Caco-2 (cell line): Measurements from ENCODE around the gene SETD1B. TPM values are rescaled to one million over a fixed set of nuclear protein-coding genes. Genes with fewer than 3 reads are reported as not detected.
"Not testable (repeated sequence)": the region's sequence is repeated elsewhere in the genome, so short reads cannot be mapped to it uniquely, and the experiment has no call there.

Experiments used
- BruUV-seq: library from RNA; stranded (reverse); fragments of 400-500 nt; replicated peaks from 2 replicates; lab custom pipeline; 2021; lab: Mats Ljungman, UMichigan
- CTCF ChIA-PET: fragments of 300-600 bp; sonication (Branson Sonifier 250); formaldehyde crosslinking; loops from one replicate; lab custom pipeline; 2022; ENCODE audit warnings: antibody characterized with exemption; lab: Charles Lee
- POLR2A ChIA-PET: fragments of 300-600 bp; sonication (Branson Sonifier 250); formaldehyde crosslinking; loops from one replicate; lab custom pipeline; 2022; ENCODE audit warnings: antibody characterized with exemption; lab: Charles Lee
- DNase-seq, 2 experiments: peaks; one replicate each; pipeline versions ENCODE4 v3.0.0 to v3.0.0-alpha.2; 2020 to 2022
- H3K27me3 ChIP-seq: replicated peaks from 2 replicates; pipeline ENCODE4 v1.6.0; 2011; ENCODE audit warnings: low read length; ENCODE audit not compliant: control insufficient read depth, insufficient read depth
- H3K36me3 ChIP-seq: 2 replicates; pipeline ENCODE4 v1.5.1; 2011; ENCODE audit warnings: low read length; ENCODE audit not compliant: control insufficient read depth, insufficient read depth
- H3K4me1 ChIP-seq: fragments of 250-450 bp; sonication (Bioruptor Pico); 2 replicates; pipeline ENCODE4 v1.5.1; 2020; ENCODE audit warnings: mild to moderate bottlenecking
- H3K4me3 ChIP-seq: 2 replicates; pipeline ENCODE4 v1.5.1; 2011; ENCODE audit warnings: low read depth, mild to moderate bottlenecking, control low read depth, low read length
- H3K9me3 ChIP-seq: fragments of 250-450 bp; sonication (Bioruptor Pico); 2 replicates; pipeline ENCODE4 v1.5.1; 2020; ENCODE audit warnings: mild to moderate bottlenecking, moderate library complexity
- H3K27ac Mint-ChIP-seq: one replicate; pipeline ENCODE4 v1.8.0; 2022; ENCODE audit warnings: mixed read lengths; ENCODE audit not compliant: unreplicated experiment
- H3K27me3 Mint-ChIP-seq: one replicate; pipeline ENCODE4 v1.8.0; 2022; ENCODE audit warnings: mixed read lengths; ENCODE audit not compliant: insufficient read depth, unreplicated experiment
- H3K36me3 Mint-ChIP-seq: one replicate; pipeline ENCODE4 v1.8.0; 2022; ENCODE audit warnings: mild to moderate bottlenecking, mixed read lengths; ENCODE audit not compliant: insufficient read depth, unreplicated experiment
- H3K4me1 Mint-ChIP-seq: one replicate; pipeline ENCODE4 v1.8.0; 2022; ENCODE audit warnings: low read depth, mixed read lengths; ENCODE audit not compliant: unreplicated experiment
- H3K4me3 Mint-ChIP-seq: one replicate; pipeline ENCODE4 v1.8.0; 2022; ENCODE audit warnings: mild to moderate bottlenecking, moderate library complexity, mixed read lengths; ENCODE audit not compliant: unreplicated experiment
- H3K9me3 Mint-ChIP-seq: one replicate; pipeline ENCODE4 v1.8.0; 2022; ENCODE audit warnings: mixed read lengths; ENCODE audit not compliant: unreplicated experiment
- CTCF ChIP-seq, 2 experiments: fragments of 200-600 bp in 1 of 2; IDR thresholded peaks; 1 replicate in 1 of 2; 2 replicates in 1 of 2; pipeline versions ENCODE4 v1.5.1 to v1.8.0; 2011 to 2022; ENCODE audit warnings: antibody characterized with exemption in 1 of 2, control low read depth in 1 of 2, inconsistent platforms in 1 of 2, low read depth in 1 of 2, low read length in 1 of 2, mild to moderate bottlenecking in 1 of 2, moderate library complexity in 1 of 2; ENCODE audit not compliant: insufficient read depth in 1 of 2, severe bottlenecking in 1 of 2, unreplicated experiment in 1 of 2
- intact Hi-C: fragments of 100-400 bp; cut with micrococcal nuclease; formaldehyde crosslinking; loops from one replicate; pipeline ENCODE4 v1.10.0; 2022; ENCODE audit not compliant: unreplicated experiment
- total RNA-seq: library from RNA; stranded (reverse); gene quantifications from 2 replicates; pipeline ENCODE4 v1.2.3, GENCODE V29; 2022

Gene SETD1B
- total RNA-seq, 1 experiment from 2014 or later, result 16.8 TPM

- BruUV-seq, result no TSS peak
- Histone ChIP-seq H3K36me3 (no peaks in the 10 kb centered on the region), H3K4me1 (no peaks in the 10 kb centered on the region; the same call in 1 of the 2 replicates), H3K27me3 (no peaks in the 10 kb centered on the region), H3K4me3 (no peak overlapping the region), H3K9me3 (no peaks in the 10 kb centered on the region)
- TF ChIP-seq CTCF (IDR thresholded peaks at IDR 0.05; ENCODE audit: insufficient read depth in 1 of 2, low read depth in 1 of 2, low read length in 1 of 2, severe bottlenecking in 1 of 2, unreplicated experiment in 1 of 2), result no peak
- H3K9me3 Mint-ChIP-seq, result no peaks in the 10 kb centered on the region
- ChIA-PET POLR2A (no interaction called here), CTCF (no interaction called here)
- DNase-seq, result no peak
- no peaks in the 10 kb centered on the region for H3K36me3 Mint-ChIP-seq
- intact Hi-C loops, result no loop called here
- H3K27me3 Mint-ChIP-seq, result no peaks in the 10 kb centered on the region
- no peak overlapping the region for H3K4me3 Mint-ChIP-seq
- no peaks in the 10 kb centered on the region for H3K4me1 Mint-ChIP-seq
- H3K27ac Mint-ChIP-seq, result no peak overlapping the region
These were observed 71.8 kb downstream of the SETD1B start for GRCh38 chr12:121875582-121875981.

GRCh38 chr12:121876080-121876447 lies 72.3 kb downstream of the SETD1B start:
- H3K9me3 Mint-ChIP-seq, intact Hi-C loops, BruUV-seq, H3K36me3 Mint-ChIP-seq, H3K27me3 Mint-ChIP-seq, DNase-seq, H3K4me3 ChIP-seq, H3K4me1 ChIP-seq, H3K27me3 ChIP-seq, H3K9me3 ChIP-seq, H3K4me3 Mint-ChIP-seq, H3K36me3 ChIP-seq, H3K27ac Mint-ChIP-seq, H3K4me1 Mint-ChIP-seq, POLR2A ChIA-PET: not testable (repeated sequence)
- CTCF ChIA-PET, result interaction anchor here (0.9 kb wide), 1 partner anchor 43 kb away, joined by 3 read pairs; no protein-coding TSS in a partner anchor

Other genes with a start within 250 kb of the SETD1B start
- gene KDM2B, start 223.0 kb upstream of the SETD1B start, total RNA-seq, result 47.7 and 48.4 TPM in 2 replicates
- gene ORAI1, start 177.5 kb upstream of the SETD1B start, total RNA-seq, result 33.9 and 34.2 TPM in 2 replicates
- 21.8 and 36.5 TPM in 2 replicates for gene MORN3, start 134.4 kb upstream of the SETD1B start, total RNA-seq
- 15.5 and 15.9 TPM in 2 replicates for gene TMEM120B, start 91.3 kb upstream of the SETD1B start, total RNA-seq
- gene RHOF, start 10.3 kb upstream of the SETD1B start, total RNA-seq, result 33.8 and 36.7 TPM in 2 replicates
- 0.20 TPM in 1 of 2 replicates, not detected in the other for gene HPD, start 54.9 kb downstream of the SETD1B start, total RNA-seq
- 53.0 and 63.3 TPM in 2 replicates for gene PSMD9, start 84.8 kb downstream of the SETD1B start, total RNA-seq
- gene CFAP251, start 114.6 kb downstream of the SETD1B start, total RNA-seq, result 1.2 and 1.5 TPM in 2 replicates
- 13.0 and 15.5 TPM in 2 replicates for gene BCL7A, start 217.9 kb downstream of the SETD1B start, total RNA-seq